ENCODE data around the gene KCNK1. TPM values are rescaled to one million over a fixed set of nuclear protein-coding genes. Genes with fewer than 3 reads are reported as not detected.

KCNK1 gene
- total and polyA plus RNA-seq, 2 of the 13 experiments (the other 11 are each of a cell fraction or from before 2014, with no cell fraction given) = not detected

DNA sequence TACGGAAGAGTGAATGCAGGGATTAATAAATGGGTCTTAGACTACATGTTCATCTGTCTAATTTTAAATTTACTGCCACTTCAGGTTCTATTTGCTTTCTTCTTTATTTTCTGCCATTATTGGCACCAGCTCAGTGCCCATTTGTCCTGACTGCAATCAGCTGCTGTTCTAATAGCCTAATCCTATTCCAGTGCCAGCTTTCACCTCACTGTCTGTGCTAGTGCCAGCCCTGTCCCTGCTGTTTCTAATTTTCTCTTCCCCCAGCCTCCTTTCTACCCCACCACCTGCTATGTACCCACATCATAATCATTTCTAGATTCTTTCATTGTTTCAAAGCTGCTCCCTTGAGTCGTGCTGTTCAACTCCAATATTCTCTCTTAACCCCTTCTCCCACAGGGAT lies 86.4 kb downstream of the KCNK1 start:
- intact Hi-C loops (cut with micrococcal nuclease; ENCODE audit: unreplicated experiment) = no loop called here
- DNase-seq (ENCODE audit: low spot score) (no peak), FAIRE-seq (no peak), ATAC-seq (no peak)
- H3K4me2 ChIP-seq (ENCODE audit: low read depth, low read length) = no peak overlapping the region
- WGBS (ENCODE audit: low lambda C conversion rate) = 1% methylated on average over 2 of the region's 2 CpGs
- no peaks in the 10 kb centered on the region for H4K20me1 ChIP-seq (ENCODE audit: insufficient read depth, low read length)
- H3K79me2 ChIP-seq (ENCODE audit: insufficient read depth, low read length) = no peaks in the 10 kb centered on the region
- H3K36me3 ChIP-seq (replicated peaks in 1 of 2; ENCODE audit: control insufficient read depth in 1 of 2, insufficient read depth in 2 of 2, low read length in 2 of 2) = no peaks in the 10 kb centered on the region
- H3K27ac ChIP-seq (ENCODE audit: extremely low read length, insufficient read depth, low read length) = no peak overlapping the region
- ChIA-PET CTCF (ENCODE audit: low intra/inter-chr PET ratio, low total read pairs) (no interaction called here), POLR2A (no interaction called here)
- no TSS peak for BruUV-seq (replicated peaks)
- H3K4me3 ChIP-seq (replicated peaks in 1 of 3; ENCODE audit: insufficient read depth in 1 of 3, low read depth in 2 of 3, low read length in 3 of 3) = no peak overlapping the region
- no peaks in the 10 kb centered on the region; a peak in 1 of 5 replicates for H3K27me3 ChIP-seq (ENCODE audit: control insufficient read depth in 1 of 2, insufficient read depth in 2 of 2, low read length in 2 of 2)
- no peaks in the 10 kb centered on the region for H3K9me3 ChIP-seq (ENCODE audit: low read length)
- H3K9ac ChIP-seq (ENCODE audit: insufficient read depth, low read depth, low read length) = no peak overlapping the region
- no peak for TF ChIP-seq SKIL (CRISPR knock-in tag; IDR thresholded peaks at IDR 0.05; ENCODE audit: borderline replicate concordance)
- TF ChIP-seq ZNF354B (CRISPR knock-in tag; IDR thresholded peaks at IDR 0.05) = no peak
- no peak for TF ChIP-seq ZNF180 (CRISPR knock-in tag; IDR thresholded peaks at IDR 0.05; ENCODE audit: borderline replicate concordance, low read depth)
- TF ChIP-seq ZNF703 (CRISPR knock-in tag; IDR thresholded peaks at IDR 0.05; ENCODE audit: borderline replicate concordance) = no peak
- TF ChIP-seq, protein P1, sequence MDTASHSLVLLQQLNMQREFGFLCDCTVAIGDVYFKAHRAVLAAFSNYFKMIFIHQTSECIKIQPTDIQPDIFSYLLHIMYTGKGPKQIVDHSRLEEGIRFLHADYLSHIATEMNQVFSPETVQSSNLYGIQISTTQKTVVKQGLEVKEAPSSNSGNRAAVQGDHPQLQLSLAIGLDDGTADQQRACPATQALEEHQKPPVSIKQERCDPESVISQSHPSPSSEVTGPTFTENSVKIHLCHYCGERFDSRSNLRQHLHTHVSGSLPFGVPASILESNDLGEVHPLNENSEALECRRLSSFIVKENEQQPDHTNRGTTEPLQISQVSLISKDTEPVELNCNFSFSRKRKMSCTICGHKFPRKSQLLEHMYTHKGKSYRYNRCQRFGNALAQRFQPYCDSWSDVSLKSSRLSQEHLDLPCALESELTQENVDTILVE (CRISPR knock-in tag; IDR thresholded peaks at IDR 0.05) = no peak
- no peak for TF ChIP-seq ZFP36 (IDR thresholded peaks at IDR 0.05; ENCODE audit: borderline replicate concordance, low read depth, low read length, partially characterized antibody)
- TF ChIP-seq ZNF564 (CRISPR knock-in tag; IDR thresholded peaks at IDR 0.05) = no peak
- H2AFZ ChIP-seq (ENCODE audit: low read length) = no peak overlapping the region
- in situ Hi-C loops (cut with HindIII; ENCODE audit: extremely low pct_ligation_motif_present, low pct_unique_long_range_greater_than_20kb) = no loop called here
- H3K4me1 ChIP-seq (ENCODE audit: insufficient read depth, low read length) = no peaks in the 10 kb centered on the region
